Adrenal gland (tissue), 5 donors: Measurements from ENCODE around the gene PDGFC.

Experiments used
- CTCF ChIP-seq, 6 experiments: fragments of 450-650 bp in 4 of 6; fragments of 200-600 bp in 2 of 6; sonication (generic) in 1 of 6; IDR thresholded peaks; 1 replicate in 5 of 6; 2 replicates in 1 of 6; pipeline versions ENCODE4 v1.5.1 to v1.8.0; 2016 to 2021; ENCODE audit warnings: antibody characterized with exemption in 6 of 6, mild to moderate bottlenecking in 2 of 6, moderate library complexity in 1 of 6
- POLR2A ChIP-seq, 2 donors: fragments of 450-650 bp; IDR thresholded peaks; one replicate each; pipeline ENCODE4 v1.6.1; 2017; ENCODE audit warnings: antibody characterized with exemption in 2 of 2, mild to moderate bottlenecking in 2 of 2, moderate library complexity in 1 of 2
- donor health status: DM: no; HTN: no; CAD: no.

GRCh38 chr4:156723951-156724668 lies 247.5 kb downstream of the PDGFC start:
- no peak for TF ChIP-seq POLR2A (IDR thresholded peaks at IDR 0.05)
- no peak for TF ChIP-seq CTCF (IDR thresholded peaks at IDR 0.05)
